OCI-LY1 (cell line): ENCODE results near the gene CREB3L2.

Experiments
- H2AFZ ChIP-seq: fragments of 200-600 bp; sonication (generic), shearing (Covaris generic); 2 replicates; pipeline ENCODE4 v1.6.0; 2014; ENCODE audit warnings: antibody characterized with exemption, mild to moderate bottlenecking, low read length
- H3F3A ChIP-seq: fragments of 200-600 bp; sonication (generic), shearing (Covaris generic); 2 replicates; pipeline ENCODE4 v1.6.0; 2014; ENCODE audit warnings: mild to moderate bottlenecking, antibody characterized with exemption, low read length, moderate library complexity; ENCODE audit not compliant: insufficient read depth
- H3K27ac ChIP-seq: fragments of 200-600 bp; sonication (generic); 2 replicates; pipeline ENCODE4 v1.5.1; 2014; ENCODE audit warnings: low read length, mixed run types, mild to moderate bottlenecking, low read depth; ENCODE audit not compliant: poor library complexity, severe bottlenecking
- H3K27me3 ChIP-seq: fragments of 200-600 bp; sonication (generic); 2 replicates; pipeline ENCODE4 v1.6.0; 2014; ENCODE audit warnings: antibody characterized with exemption, mild to moderate bottlenecking, low read length, moderate library complexity; ENCODE audit not compliant: insufficient read depth
- H3K36me3 ChIP-seq: fragments of 200-600 bp; sonication (generic); 2 replicates; pipeline ENCODE4 v1.6.1; 2014; ENCODE audit warnings: mild to moderate bottlenecking, antibody characterized with exemption, low read length, moderate library complexity, mixed read lengths; ENCODE audit not compliant: insufficient read depth
- H3K4me1 ChIP-seq: fragments of 200-600 bp; sonication (generic); 2 replicates; pipeline ENCODE4 v1.5.1; 2014; ENCODE audit warnings: mild to moderate bottlenecking, low read length, moderate library complexity; ENCODE audit not compliant: insufficient read depth, severe bottlenecking
- H3K4me2 ChIP-seq: fragments of 200-600 bp; sonication (generic), shearing (Covaris generic); 2 replicates; pipeline ENCODE4 v1.6.1; 2014; ENCODE audit warnings: low read length
- H3K4me3 ChIP-seq: fragments of 200-600 bp; sonication (generic); 2 replicates; pipeline ENCODE4 v1.5.1; 2014; ENCODE audit warnings: low read length, low read depth, mild to moderate bottlenecking, mixed read lengths; ENCODE audit not compliant: poor library complexity, severe bottlenecking
- H3K79me2 ChIP-seq: fragments of 200-600 bp; shearing (Covaris generic); 2 replicates; pipeline ENCODE4 v1.6.1; 2016; ENCODE audit warnings: mixed run types, low read length, mixed read lengths; ENCODE audit not compliant: insufficient read depth
- H3K9ac ChIP-seq: fragments of 200-600 bp; sonication (generic), shearing (Covaris generic); 2 replicates; pipeline ENCODE4 v1.6.1; 2014; ENCODE audit warnings: mild to moderate bottlenecking, low read length, mixed read lengths
- H3K9me2 ChIP-seq: fragments of 200-600 bp; sonication (generic), shearing (Covaris generic); 2 replicates; pipeline ENCODE4 v1.6.1; 2014; ENCODE audit warnings: low read depth, mild to moderate bottlenecking, low read length, mixed read lengths
- H3K9me3 ChIP-seq: fragments of 200-600 bp; shearing (Covaris generic); 2 replicates; pipeline ENCODE4 v1.6.1; 2014; ENCODE audit warnings: low read length, mixed read lengths
- H4K20me1 ChIP-seq: fragments of 200-600 bp; sonication (generic), shearing (Covaris generic); 2 replicates; pipeline ENCODE4 v1.6.0; 2016; ENCODE audit warnings: mild to moderate bottlenecking, low read length; ENCODE audit not compliant: insufficient read depth
- EZH2 ChIP-seq: fragments of 200-600 bp; sonication (generic), shearing (Covaris generic); IDR thresholded peaks from 2 replicates; pipeline ENCODE4 v1.8.0; 2017; ENCODE audit warnings: borderline replicate concordance, mixed run types, mild to moderate bottlenecking, antibody characterized with exemption, low read length, moderate library complexity, mixed read lengths
- TF ChIP-seq, protein P1 (sequence below): fragments of 200-600 bp; sonication (generic), shearing (Covaris generic); IDR thresholded peaks from 2 replicates; pipeline ENCODE4 v1.5.1; 2017; ENCODE audit warnings: mild to moderate bottlenecking, antibody characterized with exemption, low read length, moderate library complexity, mixed read lengths

CREB3L2 gene

DNA sequence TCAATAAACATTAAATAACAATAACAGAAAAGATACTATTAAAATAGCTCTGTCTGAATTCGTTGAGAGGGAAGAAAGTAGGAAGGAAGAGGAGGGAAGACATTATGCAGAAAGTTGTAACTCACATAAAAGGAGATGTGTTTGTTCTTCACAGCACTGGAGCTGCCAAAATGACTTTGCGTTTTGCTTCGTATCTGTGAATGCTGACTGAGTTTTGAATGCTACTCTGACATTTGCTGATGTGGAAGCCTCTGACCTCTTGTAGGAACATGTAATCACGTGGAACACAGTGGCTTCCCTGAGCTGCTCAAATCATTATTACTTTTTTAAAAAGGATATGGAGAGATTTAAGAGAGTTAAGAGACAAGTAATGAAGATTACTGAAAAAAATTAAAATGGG lies 139.5 kb downstream of the CREB3L2 start:
- H4K20me1 ChIP-seq, result no peaks in the 10 kb centered on the region
- H3K4me3 ChIP-seq, result no peak overlapping the region
- H2AFZ ChIP-seq, result no peak overlapping the region
- H3K36me3 ChIP-seq, result no peaks in the 10 kb centered on the region
- TF ChIP-seq EZH2, result no peak
- TF ChIP-seq, protein P1, sequence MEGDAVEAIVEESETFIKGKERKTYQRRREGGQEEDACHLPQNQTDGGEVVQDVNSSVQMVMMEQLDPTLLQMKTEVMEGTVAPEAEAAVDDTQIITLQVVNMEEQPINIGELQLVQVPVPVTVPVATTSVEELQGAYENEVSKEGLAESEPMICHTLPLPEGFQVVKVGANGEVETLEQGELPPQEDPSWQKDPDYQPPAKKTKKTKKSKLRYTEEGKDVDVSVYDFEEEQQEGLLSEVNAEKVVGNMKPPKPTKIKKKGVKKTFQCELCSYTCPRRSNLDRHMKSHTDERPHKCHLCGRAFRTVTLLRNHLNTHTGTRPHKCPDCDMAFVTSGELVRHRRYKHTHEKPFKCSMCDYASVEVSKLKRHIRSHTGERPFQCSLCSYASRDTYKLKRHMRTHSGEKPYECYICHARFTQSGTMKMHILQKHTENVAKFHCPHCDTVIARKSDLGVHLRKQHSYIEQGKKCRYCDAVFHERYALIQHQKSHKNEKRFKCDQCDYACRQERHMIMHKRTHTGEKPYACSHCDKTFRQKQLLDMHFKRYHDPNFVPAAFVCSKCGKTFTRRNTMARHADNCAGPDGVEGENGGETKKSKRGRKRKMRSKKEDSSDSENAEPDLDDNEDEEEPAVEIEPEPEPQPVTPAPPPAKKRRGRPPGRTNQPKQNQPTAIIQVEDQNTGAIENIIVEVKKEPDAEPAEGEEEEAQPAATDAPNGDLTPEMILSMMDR, result no peak
- no peak overlapping the region for H3K27ac ChIP-seq
- no peaks in the 10 kb centered on the region for H3F3A ChIP-seq
- H3K9me3 ChIP-seq, result peaks cover 6% of the 10 kb centered on the region
- no peak overlapping the region for H3K9ac ChIP-seq
- no peaks in the 10 kb centered on the region for H3K4me1 ChIP-seq
- peaks cover 4% of the 10 kb centered on the region; the same call in 1 of the 2 replicates for H3K27me3 ChIP-seq
- no peak overlapping the region for H3K4me2 ChIP-seq
- no peaks in the 10 kb centered on the region for H3K9me2 ChIP-seq
- no peaks in the 10 kb centered on the region for H3K79me2 ChIP-seq

DNA sequence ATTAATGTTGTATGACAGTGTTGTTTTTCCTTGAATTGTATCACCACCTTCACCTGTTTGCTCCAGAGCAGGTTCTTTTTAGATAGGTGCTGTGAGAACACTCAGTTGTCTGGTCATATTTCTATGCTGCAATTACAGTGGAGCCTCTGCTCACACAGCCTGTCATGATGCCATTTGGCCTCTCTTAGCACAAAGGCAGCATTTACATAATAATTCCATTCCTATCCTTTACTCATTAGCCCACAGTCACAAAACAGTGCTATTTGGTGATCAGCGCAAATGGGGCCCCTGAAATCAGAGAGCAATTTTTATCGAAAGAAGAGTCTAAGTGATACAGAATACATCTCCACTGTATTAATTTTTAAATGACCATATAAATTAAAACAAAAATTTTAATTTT lies 141.3 kb downstream of the CREB3L2 start:
- no peaks in the 10 kb centered on the region for H3F3A ChIP-seq
- no peaks in the 10 kb centered on the region for H3K9me3 ChIP-seq
- no peaks in the 10 kb centered on the region for H3K27me3 ChIP-seq
- TF ChIP-seq, protein P1, result no peak
- TF ChIP-seq EZH2, result no peak
- no peaks in the 10 kb centered on the region for H4K20me1 ChIP-seq
- H2AFZ ChIP-seq, result no peak overlapping the region
- H3K27ac ChIP-seq, result no peak overlapping the region
- H3K36me3 ChIP-seq, result no peaks in the 10 kb centered on the region
- H3K4me3 ChIP-seq, result no peak overlapping the region
- no peak overlapping the region for H3K9ac ChIP-seq
- H3K4me1 ChIP-seq, result no peaks in the 10 kb centered on the region
- H3K79me2 ChIP-seq, result no peaks in the 10 kb centered on the region
- H3K9me2 ChIP-seq, result no peaks in the 10 kb centered on the region
- no peak overlapping the region for H3K4me2 ChIP-seq

DNA sequence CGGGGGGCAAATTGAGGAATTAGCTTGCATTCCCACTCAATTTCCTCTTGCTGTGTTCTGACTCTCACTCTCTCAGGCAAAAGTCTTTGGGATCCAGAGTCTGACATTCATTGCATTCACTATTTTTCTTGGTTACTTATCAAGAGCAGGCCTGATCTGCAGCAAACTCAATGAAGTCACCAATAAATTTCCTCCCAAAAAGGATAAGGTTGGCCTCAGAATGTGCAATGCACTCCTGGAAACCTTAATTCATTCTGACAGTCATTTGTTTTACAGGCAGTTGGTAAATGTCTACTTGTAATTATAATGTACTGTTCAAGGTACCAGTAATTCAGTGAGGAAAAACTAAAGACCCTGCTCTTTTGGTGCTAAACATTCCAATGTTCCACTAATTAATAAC lies 148.8 kb downstream of the CREB3L2 start:
- no peak overlapping the region for H3K9ac ChIP-seq
- no peak overlapping the region for H3K27ac ChIP-seq
- no peak overlapping the region for H3K4me2 ChIP-seq
- H3F3A ChIP-seq, result no peaks in the 10 kb centered on the region
- H3K9me3 ChIP-seq, result no peaks in the 10 kb centered on the region
- H4K20me1 ChIP-seq, result no peaks in the 10 kb centered on the region
- H3K27me3 ChIP-seq, result no peaks in the 10 kb centered on the region
- H3K9me2 ChIP-seq, result no peaks in the 10 kb centered on the region
- no peaks in the 10 kb centered on the region for H3K4me1 ChIP-seq
- no peak for TF ChIP-seq EZH2
- TF ChIP-seq, protein P1, result no peak
- H2AFZ ChIP-seq, result no peak overlapping the region
- no peaks in the 10 kb centered on the region for H3K36me3 ChIP-seq
- no peaks in the 10 kb centered on the region for H3K79me2 ChIP-seq
- H3K4me3 ChIP-seq, result no peak overlapping the region
